ENCODE data around the gene ERAS. TPM values are rescaled to one million over a fixed set of nuclear protein-coding genes. Genes with fewer than 3 reads are reported as not detected.

ERAS gene
- total RNA-seq, 1 experiment from 2014 or later, result 0.23 TPM

DNA sequence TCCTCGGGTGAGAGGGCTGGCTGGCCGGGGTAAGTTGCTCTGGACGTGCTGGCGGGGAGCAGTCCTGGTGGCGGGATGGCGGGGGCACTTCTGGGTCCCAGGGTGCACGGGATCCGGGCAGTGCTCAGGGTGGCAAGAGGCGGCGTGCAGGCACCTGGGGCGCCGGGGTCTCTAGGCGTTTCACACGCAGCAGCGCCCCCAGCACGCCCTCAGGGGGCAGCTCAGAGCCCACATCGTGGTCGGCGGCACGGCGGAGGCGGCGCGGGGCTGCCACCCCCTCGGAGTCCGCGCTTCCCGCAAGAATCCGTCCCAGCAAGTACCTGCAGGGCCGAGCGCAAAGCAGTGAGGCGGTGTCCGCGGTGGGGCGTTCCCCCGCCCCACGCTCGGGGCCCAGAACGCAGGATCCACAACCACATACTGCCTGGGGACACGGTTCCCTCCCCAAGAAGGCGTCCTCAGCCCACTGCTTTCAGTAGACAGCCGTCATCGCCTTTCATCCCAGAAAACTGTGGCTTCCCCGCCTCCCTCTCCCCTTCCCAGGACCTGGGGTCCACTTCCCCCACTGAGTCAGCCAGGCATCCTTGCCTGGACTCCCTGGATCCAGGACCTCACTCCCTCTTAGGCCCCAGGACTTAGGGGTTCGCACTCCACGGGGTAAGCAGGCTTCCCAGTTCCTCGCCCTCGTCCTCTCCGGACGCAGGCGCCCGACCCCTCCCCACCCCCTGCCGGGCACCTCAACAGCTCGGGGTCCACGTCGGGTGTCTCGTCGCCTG lies 5.0 kb downstream of the ERAS start:
- no peak for DNase-seq (ENCODE audit: low read depth, low spot score)
- TF ChIP-seq TCF7L2 (IDR thresholded peaks at IDR 0.05; ENCODE audit: low read depth, low read length) (no peak), REST (IDR thresholded peaks at IDR 0.05; ENCODE audit: insufficient read depth in 1 of 2, low read depth in 2 of 2, low read length in 1 of 2) (no peak), SIN3A (IDR thresholded peaks at IDR 0.05; ENCODE audit: borderline replicate concordance, insufficient read depth, low read depth, low read length) (no peak), POLR2AphosphoS5 (IDR thresholded peaks at IDR 0.05; ENCODE audit: low read depth, low read length) (no peak)
- TF ChIP-seq, protein P1, sequence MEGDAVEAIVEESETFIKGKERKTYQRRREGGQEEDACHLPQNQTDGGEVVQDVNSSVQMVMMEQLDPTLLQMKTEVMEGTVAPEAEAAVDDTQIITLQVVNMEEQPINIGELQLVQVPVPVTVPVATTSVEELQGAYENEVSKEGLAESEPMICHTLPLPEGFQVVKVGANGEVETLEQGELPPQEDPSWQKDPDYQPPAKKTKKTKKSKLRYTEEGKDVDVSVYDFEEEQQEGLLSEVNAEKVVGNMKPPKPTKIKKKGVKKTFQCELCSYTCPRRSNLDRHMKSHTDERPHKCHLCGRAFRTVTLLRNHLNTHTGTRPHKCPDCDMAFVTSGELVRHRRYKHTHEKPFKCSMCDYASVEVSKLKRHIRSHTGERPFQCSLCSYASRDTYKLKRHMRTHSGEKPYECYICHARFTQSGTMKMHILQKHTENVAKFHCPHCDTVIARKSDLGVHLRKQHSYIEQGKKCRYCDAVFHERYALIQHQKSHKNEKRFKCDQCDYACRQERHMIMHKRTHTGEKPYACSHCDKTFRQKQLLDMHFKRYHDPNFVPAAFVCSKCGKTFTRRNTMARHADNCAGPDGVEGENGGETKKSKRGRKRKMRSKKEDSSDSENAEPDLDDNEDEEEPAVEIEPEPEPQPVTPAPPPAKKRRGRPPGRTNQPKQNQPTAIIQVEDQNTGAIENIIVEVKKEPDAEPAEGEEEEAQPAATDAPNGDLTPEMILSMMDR (IDR thresholded peaks at IDR 0.05), result no peak
- no peak for ATAC-seq
- ChIA-PET POLR2A (no interaction called here), CTCF (no interaction called here)
- Histone ChIP-seq H3K27me3 (ENCODE audit: control insufficient read depth, insufficient read depth, low read length) (no peaks in the 10 kb centered on the region), H3K4me1 (ENCODE audit: control insufficient read depth, insufficient read depth, low read length) (no peaks in the 10 kb centered on the region), H3K9me3 (ENCODE audit: control insufficient read depth, insufficient read depth, low read depth, low read length) (no peaks in the 10 kb centered on the region), H3K4me3 (ENCODE audit: low read depth in 2 of 2, low read length in 2 of 2) (no peak overlapping the region), H3K36me3 (ENCODE audit: control insufficient read depth, insufficient read depth, low read length) (no peaks in the 10 kb centered on the region), H3K27ac (ENCODE audit: low read length) (no peak overlapping the region)
- in situ Hi-C loops (cut with HindIII; ENCODE audit: low pct_unique_long_range_greater_than_20kb, low sequenced_read_pairs) (no loop called here), intact Hi-C loops (cut with micrococcal nuclease; ENCODE audit: unreplicated experiment) (no loop called here)
- no TSS peak for BruUV-seq (replicated peaks)

- DNase-seq (ENCODE audit: low read depth, low spot score) (no peak), ATAC-seq (no peak)
- Histone ChIP-seq H3K4me1 (ENCODE audit: control insufficient read depth, insufficient read depth, low read length) (no peaks in the 10 kb centered on the region), H3K36me3 (ENCODE audit: control insufficient read depth, insufficient read depth, low read length) (no peaks in the 10 kb centered on the region), H3K27ac (ENCODE audit: low read length) (no peak overlapping the region), H3K27me3 (ENCODE audit: control insufficient read depth, insufficient read depth, low read length) (no peaks in the 10 kb centered on the region), H3K9me3 (ENCODE audit: control insufficient read depth, insufficient read depth, low read depth, low read length) (no peaks in the 10 kb centered on the region), H3K4me3 (ENCODE audit: low read depth in 2 of 2, low read length in 2 of 2) (no peak overlapping the region)
- intact Hi-C loops (cut with micrococcal nuclease; ENCODE audit: unreplicated experiment), result no loop called here
- POLR2A ChIA-PET, result no interaction called here
- TF ChIP-seq POLR2AphosphoS5 (IDR thresholded peaks at IDR 0.05; ENCODE audit: low read depth, low read length) (no peak), SIN3A (IDR thresholded peaks at IDR 0.05; ENCODE audit: borderline replicate concordance, insufficient read depth, low read depth, low read length) (no peak), REST (IDR thresholded peaks at IDR 0.05; ENCODE audit: insufficient read depth in 1 of 2, low read depth in 2 of 2, low read length in 1 of 2) (no peak)
- TF ChIP-seq, protein P1 (IDR thresholded peaks at IDR 0.05), result no peak
- no TSS peak for BruUV-seq (replicated peaks)
- CTCF ChIA-PET, result no interaction called here
- in situ Hi-C loops (cut with HindIII; ENCODE audit: low pct_unique_long_range_greater_than_20kb, low sequenced_read_pairs), result no loop called here
Measured at GRCh38 chrX:48831909-48832291, 5.6 kb downstream of the ERAS start.

All from Panc1 (cell line).